Mammary epithelial cell (primary cell): Measurements from ENCODE around the gene RASGRP1.

Source experiments
- EZH2 ChIP-seq: IDR thresholded peaks from 2 replicates; pipeline ENCODE4 v1.6.1; 2012; ENCODE audit warnings: low read length, inconsistent platforms, borderline replicate concordance
- TF ChIP-seq, protein P1 (sequence below), 2 donors: IDR thresholded peaks in 1 of 2; conservative IDR thresholded peaks in 1 of 2; 2 replicates each; pipeline ENCODE4 v1.5.1; 2011 to 2012; ENCODE audit warnings: inconsistent platforms in 2 of 2, low read length in 2 of 2, mild to moderate bottlenecking in 2 of 2, control low read depth in 1 of 2, low read depth in 1 of 2; ENCODE audit not compliant: insufficient read depth in 1 of 2; ENCODE audit errors: extremely low read depth in 1 of 2

- TF ChIP-seq, protein P1, sequence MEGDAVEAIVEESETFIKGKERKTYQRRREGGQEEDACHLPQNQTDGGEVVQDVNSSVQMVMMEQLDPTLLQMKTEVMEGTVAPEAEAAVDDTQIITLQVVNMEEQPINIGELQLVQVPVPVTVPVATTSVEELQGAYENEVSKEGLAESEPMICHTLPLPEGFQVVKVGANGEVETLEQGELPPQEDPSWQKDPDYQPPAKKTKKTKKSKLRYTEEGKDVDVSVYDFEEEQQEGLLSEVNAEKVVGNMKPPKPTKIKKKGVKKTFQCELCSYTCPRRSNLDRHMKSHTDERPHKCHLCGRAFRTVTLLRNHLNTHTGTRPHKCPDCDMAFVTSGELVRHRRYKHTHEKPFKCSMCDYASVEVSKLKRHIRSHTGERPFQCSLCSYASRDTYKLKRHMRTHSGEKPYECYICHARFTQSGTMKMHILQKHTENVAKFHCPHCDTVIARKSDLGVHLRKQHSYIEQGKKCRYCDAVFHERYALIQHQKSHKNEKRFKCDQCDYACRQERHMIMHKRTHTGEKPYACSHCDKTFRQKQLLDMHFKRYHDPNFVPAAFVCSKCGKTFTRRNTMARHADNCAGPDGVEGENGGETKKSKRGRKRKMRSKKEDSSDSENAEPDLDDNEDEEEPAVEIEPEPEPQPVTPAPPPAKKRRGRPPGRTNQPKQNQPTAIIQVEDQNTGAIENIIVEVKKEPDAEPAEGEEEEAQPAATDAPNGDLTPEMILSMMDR (conservative IDR thresholded peaks at IDR 0.05 in 1 of 2, IDR thresholded peaks at IDR 0.05 in 1 of 2; ENCODE audit: extremely low read depth in 1 of 2, insufficient read depth in 1 of 2, low read depth in 1 of 2, low read length in 2 of 2): no peak
- TF ChIP-seq EZH2: no peak
Observed at GRCh38 chr15:38441130-38441519, 123.5 kb downstream of the RASGRP1 start.
